ENCODE data around the gene SMIM23. TPM values are rescaled to one million over a fixed set of nuclear protein-coding genes. Genes with fewer than 3 reads are reported as not detected.

Gene SMIM23
- total RNA-seq, 4 donors from 2014 or later = not detected

DNA sequence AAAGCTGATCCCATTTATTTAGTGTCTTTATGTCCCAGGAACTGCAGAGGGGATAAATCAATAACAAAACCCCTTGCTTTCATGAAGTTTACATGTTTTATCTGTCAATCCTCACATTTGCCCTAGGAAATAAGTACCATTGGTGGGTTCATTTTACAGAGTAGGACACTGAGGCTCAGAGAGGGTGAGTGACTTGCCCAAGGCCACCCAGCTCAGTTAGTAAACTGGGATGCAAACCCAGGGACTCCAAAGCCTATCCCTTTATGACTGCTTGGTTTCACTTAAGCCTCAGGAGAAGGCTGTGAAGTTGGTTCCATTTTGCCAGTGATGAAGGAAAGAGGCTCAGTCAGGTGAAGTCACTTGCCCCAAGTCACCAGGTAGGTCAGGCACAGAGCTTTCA is 51.9 kb downstream of the SMIM23 start:
- intact Hi-C loops (cut with DNase I; ENCODE audit: low total_unique reads) = no loop called here

DNA sequence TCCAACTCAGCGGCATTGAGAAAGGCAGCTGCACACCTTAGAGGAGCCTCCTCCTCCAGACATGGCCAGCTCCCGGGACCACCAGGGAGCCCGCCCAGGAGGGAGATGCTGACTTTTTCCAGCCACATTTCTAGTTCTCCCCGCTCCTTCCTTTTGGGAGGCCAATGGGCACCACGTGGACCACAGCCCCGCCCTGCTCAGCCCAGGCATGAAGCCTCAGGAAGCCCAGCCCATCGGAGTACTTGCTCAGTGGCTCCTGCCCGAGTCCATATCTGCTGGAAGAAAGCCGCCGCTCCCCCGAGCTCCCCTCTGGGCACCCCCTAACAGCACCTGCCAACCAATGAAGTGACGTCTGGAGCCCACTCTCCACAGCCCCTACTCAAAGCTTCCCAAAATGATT is 52.4 kb downstream of the SMIM23 start:
- Histone ChIP-seq H3K36me3 (no peaks in the 10 kb centered on the region), H3K4me1 (no peaks in the 10 kb centered on the region), H3K4me3 (no peak overlapping the region), H3K27ac (no peak overlapping the region), H3K9me3 (no peaks in the 10 kb centered on the region), H3K27me3 (no peaks in the 10 kb centered on the region)
- intact Hi-C loops (cut with DNase I; ENCODE audit: low total_unique reads) = no loop called here
- no peak for DNase-seq
- TF ChIP-seq CTCF (IDR thresholded peaks at IDR 0.05) (no peak), POLR2A (IDR thresholded peaks at IDR 0.05) (no peak)

More for the DNA sequence above, 51.9 kb downstream of the SMIM23 start:
- Histone ChIP-seq H3K4me3 (no peak overlapping the region), H3K4me1 (no peaks in the 10 kb centered on the region), H3K27me3 (no peaks in the 10 kb centered on the region), H3K9me3 (no peaks in the 10 kb centered on the region), H3K27ac (no peak overlapping the region), H3K36me3 (no peaks in the 10 kb centered on the region)
- TF ChIP-seq CTCF (IDR thresholded peaks at IDR 0.05) = no peak
- no peak for DNase-seq

DNA sequence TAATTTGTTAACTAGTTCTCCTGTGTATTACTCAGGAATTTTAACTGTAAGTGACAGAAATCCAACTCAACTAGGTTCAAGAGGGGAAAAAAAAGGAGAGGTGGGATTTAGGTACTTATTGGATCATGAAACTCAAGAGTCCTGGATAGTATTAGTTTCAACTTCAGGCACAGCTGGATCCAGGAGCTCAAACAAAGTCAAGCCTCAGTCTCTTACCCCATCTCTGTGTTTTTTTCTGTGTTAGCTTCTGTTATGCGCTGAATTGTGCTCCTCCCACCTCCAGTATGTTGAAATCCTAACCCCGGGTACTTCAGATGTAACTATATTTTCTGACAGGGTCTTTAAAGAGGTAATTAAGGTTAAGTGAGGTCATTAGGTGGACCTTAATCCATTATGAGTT is 53.5 kb downstream of the SMIM23 start:
- no peak for DNase-seq
- intact Hi-C loops (cut with DNase I; ENCODE audit: low total_unique reads) = no loop called here
- H3K36me3 ChIP-seq = no peaks in the 10 kb centered on the region
- no peak overlapping the region for H3K4me3 ChIP-seq
- no peak overlapping the region for H3K27ac ChIP-seq
- no peaks in the 10 kb centered on the region for H3K9me3 ChIP-seq
- no peaks in the 10 kb centered on the region for H3K27me3 ChIP-seq
- TF ChIP-seq POLR2A (IDR thresholded peaks at IDR 0.05) (no peak), CTCF (IDR thresholded peaks at IDR 0.05) (no peak)
- H3K4me1 ChIP-seq = no peaks in the 10 kb centered on the region

- H3K4me3 ChIP-seq = no peak overlapping the region
- H3K27ac ChIP-seq = no peak overlapping the region
- intact Hi-C loops (cut with DNase I; ENCODE audit: low total_unique reads) = no loop called here
Measured at GRCh38 chr5:171840066-171840465, 54.4 kb downstream of the SMIM23 start.

More at GRCh38 chr5:171840066-171840465, 54.4 kb downstream of the SMIM23 start:
- no peaks in the 10 kb centered on the region for H3K36me3 ChIP-seq
- H3K9me3 ChIP-seq = no peaks in the 10 kb centered on the region
- H3K27me3 ChIP-seq = no peaks in the 10 kb centered on the region
- no peak for TF ChIP-seq CTCF (IDR thresholded peaks at IDR 0.05)
- no peak for TF ChIP-seq POLR2A (IDR thresholded peaks at IDR 0.05)
- no peaks in the 10 kb centered on the region for H3K4me1 ChIP-seq
- DNase-seq = no peak

Other genes with a start within 250 kb of the SMIM23 start
- gene FBXW11, start 220.8 kb downstream of the SMIM23 start, total RNA-seq = 100 to 1,000 TPM in 1 of 4 donors, 10 to 100 TPM in 3; 35.9 to 111 (median 63.7) TPM